ENCODE data around the gene PCBP3. TPM values are rescaled to one million over a fixed set of nuclear protein-coding genes. Genes with fewer than 3 reads are reported as not detected.

The PCBP3 gene
- total and polyA plus RNA-seq, 2 of the 8 experiments (the other 6 are each of a cell fraction or from before 2014, with no cell fraction given), result 3.5 to 6.3 TPM

- Histone ChIP-seq H4K20me1 (replicated peaks in 1 of 2; ENCODE audit: control insufficient read depth in 1 of 2, insufficient read depth in 2 of 2, low read length in 2 of 2) (peaks cover 0 to 2% of the 10 kb centered on the region in 2 experiments), H3K9me3 (ENCODE audit: insufficient read depth in 2 of 2, low read depth in 1 of 2, low read length in 1 of 2) (no peaks in the 10 kb centered on the region), H4K91ac (replicated peaks; ENCODE audit: insufficient read length, low read length) (no peak overlapping the region), H3K27me3 (replicated peaks in 1 of 4; ENCODE audit: control insufficient read depth in 3 of 4, extremely low read depth in 1 of 4, insufficient read depth in 3 of 4, low read length in 3 of 4) (no peaks in the 10 kb centered on the region), H4K8ac (ENCODE audit: extremely low read depth, insufficient read depth, low read length) (no peak overlapping the region), H3K4me3 (ENCODE audit: extremely low read depth in 1 of 4, insufficient read depth in 2 of 4, low read depth in 3 of 4, low read length in 4 of 4) (no peak overlapping the region), H3K23me2 (ENCODE audit: low read depth, low read length) (no peaks in the 10 kb centered on the region), H3K79me1 (ENCODE audit: low read depth, low read length) (no peaks in the 10 kb centered on the region; the same call in 1 of the 2 replicates), H3K56ac (replicated peaks; ENCODE audit: insufficient read length, low read depth, low read length) (no peak overlapping the region), H3K4me2 (ENCODE audit: insufficient read depth in 1 of 2, low read depth in 2 of 2, low read length in 2 of 2) (no peak overlapping the region), H3K23ac (ENCODE audit: insufficient read length) (no peak overlapping the region), H2BK5ac (ENCODE audit: low read depth, low read length) (no peak overlapping the region), H2BK15ac (ENCODE audit: low read length) (no peak overlapping the region), H2AK5ac (ENCODE audit: low read depth, low read length) (no peak overlapping the region), H2BK20ac (ENCODE audit: low read length) (no peak overlapping the region), H2AFZ (ENCODE audit: low read length) (no peak overlapping the region), H4K5ac (ENCODE audit: insufficient read length, low read depth, low read length) (no peak overlapping the region), H3K79me2 (ENCODE audit: control insufficient read depth in 1 of 2, insufficient read depth in 2 of 2, low read length in 2 of 2) (no peaks in the 10 kb centered on the region), H2BK12ac (ENCODE audit: low read depth, low read length) (no peak overlapping the region), H3K9ac (replicated peaks in 1 of 4; ENCODE audit: extremely low read depth in 1 of 4, low read depth in 3 of 4, low read length in 3 of 4) (no peak overlapping the region), H2BK120ac (replicated peaks; ENCODE audit: low read depth, low read length) (no peak overlapping the region), H3K18ac (ENCODE audit: extremely low read depth, low read length) (no peak overlapping the region), H3K4ac (replicated peaks; ENCODE audit: insufficient read length, low read depth, low read length) (no peak overlapping the region), H3K36me3 (ENCODE audit: control insufficient read depth in 2 of 4, insufficient read depth in 4 of 4, low read length in 3 of 4) (no peaks in the 10 kb centered on the region), H3K4me1 (replicated peaks in 1 of 4; ENCODE audit: control insufficient read depth in 3 of 4, insufficient read depth in 4 of 4, low read length in 3 of 4) (0 out of 7 replicates have a peak, but pooled peaks cover 0 to 2% (median 0%) of the 10 kb centered on the region in 4 experiments), H3K27ac (ENCODE audit: low read depth, low read length) (no peak overlapping the region), H3K14ac (ENCODE audit: insufficient read length) (no peak overlapping the region)
- TF ChIP-seq TAF1 (IDR thresholded peaks at IDR 0.05; ENCODE audit: low read depth, low read length) (no peak), TCF12 (IDR thresholded peaks at IDR 0.05; ENCODE audit: low read depth, low read length) (no peak), CHD1 (IDR thresholded peaks at IDR 0.05; ENCODE audit: low read depth, low read length) (no peak), CEBPB (IDR thresholded peaks at IDR 0.05; ENCODE audit: low read depth, low read length) (no peak), TAF7 (optimal IDR thresholded peaks at IDR 0.05; ENCODE audit: borderline replicate concordance, low read depth, low read length) (no peak), SIRT6 (IDR thresholded peaks at IDR 0.05; ENCODE audit: low read length) (no peak), NANOG (IDR thresholded peaks at IDR 0.05; ENCODE audit: insufficient read depth, low read depth, low read length, poor library complexity, severe bottlenecking) (no peak), EP300 (IDR thresholded peaks at IDR 0.05; ENCODE audit: borderline replicate concordance in 1 of 2, low read depth in 2 of 2, low read length in 2 of 2) (no peak), GABPA (IDR thresholded peaks at IDR 0.05; ENCODE audit: borderline replicate concordance, insufficient read depth, low read length) (no peak), CBX5 (IDR thresholded peaks at IDR 0.05; ENCODE audit: low read depth, low read length) (no peak)
- TF ChIP-seq, protein P1, sequence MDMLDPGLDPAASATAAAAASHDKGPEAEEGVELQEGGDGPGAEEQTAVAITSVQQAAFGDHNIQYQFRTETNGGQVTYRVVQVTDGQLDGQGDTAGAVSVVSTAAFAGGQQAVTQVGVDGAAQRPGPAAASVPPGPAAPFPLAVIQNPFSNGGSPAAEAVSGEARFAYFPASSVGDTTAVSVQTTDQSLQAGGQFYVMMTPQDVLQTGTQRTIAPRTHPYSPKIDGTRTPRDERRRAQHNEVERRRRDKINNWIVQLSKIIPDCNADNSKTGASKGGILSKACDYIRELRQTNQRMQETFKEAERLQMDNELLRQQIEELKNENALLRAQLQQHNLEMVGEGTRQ (IDR thresholded peaks at IDR 0.05; ENCODE audit: low read length), result no peak
- CTCF ChIA-PET (ENCODE audit: partially characterized antibody), result no interaction called here
- POLR2A ChIA-PET (ENCODE audit: partially characterized antibody), result no interaction called here
- DNase-seq (ENCODE audit: low read depth in 1 of 2, low spot score in 2 of 2), result no peak
- WGBS, 2 experiments (ENCODE audit: extremely low coverage in 1 of 2, insufficient coverage in 1 of 2, insufficient read length in 1 of 2, insufficient replicate concordance in 2 of 2, low coverage in 1 of 2, low lambda C conversion rate in 2 of 2, missing lambda C conversion rate in 1 of 2), result 95% methylated on average over 19 of the region's 19 CpGs; no CpG with 5 or more reads in 1 of the 2 experiments
- FAIRE-seq, result no peak
Observed at GRCh38 chr21:45763074-45763473, 119.5 kb downstream of the PCBP3 start.
